K562 (cell line): ENCODE data around the gene PLK4. TPM values are rescaled to one million over a fixed set of nuclear protein-coding genes. Genes with fewer than 3 reads are reported as not detected.

Source experiments
- ERF ChIP-seq: fragments of 450-650 bp; formaldehyde crosslinking; IDR thresholded peaks from 2 replicates; pipeline ENCODE4 v1.4.0; 2020; ENCODE audit warnings: mild to moderate bottlenecking, mixed read lengths
- FOSL1 ChIP-seq: fragments of 200-800 bp; sonication (Bioruptor generic); conservative IDR thresholded peaks from 2 replicates; pipeline ENCODE4 v1.6.1; 2016; ENCODE audit warnings: missing genetic modification characterization, missing compliant biosample characterization
- GABPB2 ChIP-seq: fragments of 250-450 bp; sonication (Bioruptor Pico); conservative IDR thresholded peaks from 2 replicates; pipeline ENCODE4 v1.5.1; 2021; ENCODE audit warnings: mild to moderate bottlenecking
- JUNB ChIP-seq: fragments of 450-650 bp; formaldehyde crosslinking; conservative IDR thresholded peaks from 2 replicates; pipeline ENCODE4 v1.4.0; 2020; ENCODE audit warnings: mild to moderate bottlenecking
- KHSRP ChIP-seq: fragments of 450-650 bp; IDR thresholded peaks from 2 replicates; pipeline ENCODE4 v1.6.1; 2017
- KLF16 ChIP-seq: IDR thresholded peaks from 2 replicates; pipeline ENCODE4 v1.6.1; 2016; ENCODE audit warnings: antibody characterized with exemption
- PURB ChIP-seq: sonication (generic); formaldehyde crosslinking; IDR thresholded peaks from 2 replicates; pipeline ENCODE4 v1.9.0; 2021; ENCODE audit warnings: low read depth, mild to moderate bottlenecking, missing genetic modification reagents
- ZNF316 ChIP-seq: fragments of 450-650 bp; IDR thresholded peaks from 2 replicates; pipeline ENCODE4 v1.6.1; 2016
- polyA plus RNA-seq, 8 experiments: library from polyadenylated mRNA; depleted of rRNA in 4 of 8; stranded (reverse) in 5 of 8; unstranded in 3 of 8; fragments of >200 nt; fragmentation: Nextera tagmentation in 2 of 8; fragmentation: Illumina TruSeq in 1 of 8; extraction: Ambion mirVana in 2 of 8; extraction: Trizol in 1 of 8; gene quantifications; 2 replicates each; pipeline versions ENCODE4 v1.2.1 to v1.2.3, GENCODE V29; 2011 to 2014; ENCODE audit warnings: inconsistent platforms in 1 of 8, missing spikeins in 1 of 8
- total RNA-seq, 7 experiments: library from RNA; depleted of rRNA in 6 of 7; stranded (reverse); fragments of >200 nt in 6 of 7; fragmentation: Illumina TruSeq in 2 of 7; extraction: Trizol in 2 of 7; gene quantifications; 2 replicates each; pipeline versions ENCODE4 v1.2.1 to v1.2.3, GENCODE V29; 2011 to 2021; ENCODE audit warnings: low replicate concordance in 1 of 7
- TF ChIP-seq, protein P1 (sequence below): fragments of 150-350 bp; IDR thresholded peaks from 2 replicates; pipeline ENCODE4 v1.6.1; 2014; ENCODE audit warnings: low read depth, mild to moderate bottlenecking, low read length, borderline replicate concordance
- TF ChIP-seq, protein P2 (sequence below): sonication (generic); formaldehyde crosslinking; IDR thresholded peaks from 2 replicates; pipeline ENCODE4 v1.8.0; 2022; ENCODE audit warnings: mild to moderate bottlenecking, missing genetic modification reagents
- TF ChIP-seq, protein P3 (sequence below), 2 experiments: IDR thresholded peaks in 1 of 2; conservative IDR thresholded peaks in 1 of 2; 2 replicates each; pipeline ENCODE4 v1.6.1; 2016; ENCODE audit warnings: low read depth in 2 of 2, mild to moderate bottlenecking in 1 of 2, missing compliant biosample characterization in 1 of 2, missing genetic modification characterization in 1 of 2, moderate library complexity in 1 of 2
- TF ChIP-seq, protein P4 (sequence below): fragments of 250-450 bp; sonication (Bioruptor Pico); IDR thresholded peaks from 2 replicates; pipeline ENCODE4 v1.8.0; 2021; ENCODE audit warnings: mild to moderate bottlenecking, moderate library complexity
- TF ChIP-seq, protein P5 (sequence below): IDR thresholded peaks from 2 replicates; pipeline ENCODE4 v1.6.1; 2011; ENCODE audit warnings: borderline replicate concordance, low read depth, mild to moderate bottlenecking, moderate library complexity, low read length; ENCODE audit not compliant: insufficient read depth, poor library complexity, severe bottlenecking
- TF ChIP-seq, protein P6 (sequence below): fragments of 450-650 bp; formaldehyde crosslinking; IDR thresholded peaks from 2 replicates; pipeline ENCODE4 v1.4.0; 2020; ENCODE audit warnings: mild to moderate bottlenecking, moderate library complexity

PLK4 gene
- total and polyA plus RNA-seq, 9 of the 15 experiments (the other 6 are each of a cell fraction or from before 2014, with no cell fraction given): 16.2 to 95.3 (median 54.3) TPM

DNA sequence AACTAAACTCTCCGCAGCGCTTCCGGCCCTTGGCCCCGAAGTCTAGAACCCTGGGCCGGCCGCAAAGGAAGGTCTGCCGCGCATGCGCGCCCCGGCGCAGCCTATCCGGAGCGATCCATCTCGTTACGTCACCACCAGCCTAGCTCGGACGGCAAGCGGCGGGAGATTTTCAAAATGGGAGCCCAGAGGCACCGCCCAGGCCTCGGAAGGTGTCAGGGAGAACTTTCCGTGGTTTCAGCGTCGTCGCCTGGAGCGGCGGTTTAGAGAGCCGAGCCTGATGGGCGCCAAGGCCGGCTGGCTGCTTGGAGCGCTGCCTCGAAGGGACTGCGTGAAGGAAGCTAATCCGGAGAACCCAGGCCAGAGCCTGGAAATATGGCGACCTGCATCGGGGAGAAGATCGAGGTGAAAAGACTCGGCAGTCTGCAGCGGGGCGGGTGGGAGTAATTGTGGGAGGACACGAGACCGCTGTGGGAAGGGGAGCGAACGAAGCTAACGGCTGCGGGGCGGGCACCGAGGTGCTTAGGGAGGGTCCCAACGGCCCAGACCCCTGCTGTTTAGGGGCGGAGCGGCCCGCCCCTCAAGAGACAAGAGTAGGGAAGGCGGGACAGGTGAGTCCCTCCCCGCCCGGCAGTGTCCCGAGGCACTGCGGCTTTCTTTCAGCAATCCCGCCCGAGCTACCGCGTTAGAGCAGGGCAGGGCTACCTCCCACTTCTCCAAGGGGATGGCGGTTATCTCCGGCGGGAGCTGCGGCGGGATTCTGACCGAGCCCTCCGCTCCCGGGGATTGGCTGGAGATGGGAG lies at the start of gene PLK4 (continued):
- TF ChIP-seq, protein P1, sequence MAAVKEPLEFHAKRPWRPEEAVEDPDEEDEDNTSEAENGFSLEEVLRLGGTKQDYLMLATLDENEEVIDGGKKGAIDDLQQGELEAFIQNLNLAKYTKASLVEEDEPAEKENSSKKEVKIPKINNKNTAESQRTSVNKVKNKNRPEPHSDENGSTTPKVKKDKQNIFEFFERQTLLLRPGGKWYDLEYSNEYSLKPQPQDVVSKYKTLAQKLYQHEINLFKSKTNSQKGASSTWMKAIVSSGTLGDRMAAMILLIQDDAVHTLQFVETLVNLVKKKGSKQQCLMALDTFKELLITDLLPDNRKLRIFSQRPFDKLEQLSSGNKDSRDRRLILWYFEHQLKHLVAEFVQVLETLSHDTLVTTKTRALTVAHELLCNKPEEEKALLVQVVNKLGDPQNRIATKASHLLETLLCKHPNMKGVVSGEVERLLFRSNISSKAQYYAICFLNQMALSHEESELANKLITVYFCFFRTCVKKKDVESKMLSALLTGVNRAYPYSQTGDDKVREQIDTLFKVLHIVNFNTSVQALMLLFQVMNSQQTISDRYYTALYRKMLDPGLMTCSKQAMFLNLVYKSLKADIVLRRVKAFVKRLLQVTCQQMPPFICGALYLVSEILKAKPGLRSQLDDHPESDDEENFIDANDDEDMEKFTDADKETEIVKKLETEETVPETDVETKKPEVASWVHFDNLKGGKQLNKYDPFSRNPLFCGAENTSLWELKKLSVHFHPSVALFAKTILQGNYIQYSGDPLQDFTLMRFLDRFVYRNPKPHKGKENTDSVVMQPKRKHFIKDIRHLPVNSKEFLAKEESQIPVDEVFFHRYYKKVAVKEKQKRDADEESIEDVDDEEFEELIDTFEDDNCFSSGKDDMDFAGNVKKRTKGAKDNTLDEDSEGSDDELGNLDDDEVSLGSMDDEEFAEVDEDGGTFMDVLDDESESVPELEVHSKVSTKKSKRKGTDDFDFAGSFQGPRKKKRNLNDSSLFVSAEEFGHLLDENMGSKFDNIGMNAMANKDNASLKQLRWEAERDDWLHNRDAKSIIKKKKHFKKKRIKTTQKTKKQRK: no peak
- TF ChIP-seq, protein P2, sequence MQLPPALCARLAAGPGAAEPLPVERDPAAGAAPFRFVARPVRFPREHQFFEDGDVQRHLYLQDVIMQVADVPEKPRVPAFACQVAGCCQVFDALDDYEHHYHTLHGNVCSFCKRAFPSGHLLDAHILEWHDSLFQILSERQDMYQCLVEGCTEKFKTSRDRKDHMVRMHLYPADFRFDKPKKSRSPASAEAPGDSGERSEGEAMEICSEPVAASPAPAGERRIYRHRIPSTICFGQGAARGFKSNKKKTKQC (CRISPR knock-in tag): peak; percentile 76; the same call in 1 of the 2 replicates
- TF ChIP-seq, protein P3, sequence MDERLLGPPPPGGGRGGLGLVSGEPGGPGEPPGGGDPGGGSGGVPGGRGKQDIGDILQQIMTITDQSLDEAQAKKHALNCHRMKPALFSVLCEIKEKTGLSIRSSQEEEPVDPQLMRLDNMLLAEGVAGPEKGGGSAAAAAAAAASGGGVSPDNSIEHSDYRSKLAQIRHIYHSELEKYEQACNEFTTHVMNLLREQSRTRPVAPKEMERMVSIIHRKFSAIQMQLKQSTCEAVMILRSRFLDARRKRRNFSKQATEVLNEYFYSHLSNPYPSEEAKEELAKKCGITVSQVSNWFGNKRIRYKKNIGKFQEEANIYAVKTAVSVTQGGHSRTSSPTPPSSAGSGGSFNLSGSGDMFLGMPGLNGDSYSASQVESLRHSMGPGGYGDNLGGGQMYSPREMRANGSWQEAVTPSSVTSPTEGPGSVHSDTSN (CRISPR knock-in tag; IDR thresholded peaks at IDR 0.05; ENCODE audit: low read depth): no peak
- TF ChIP-seq, protein P3 (tag; conservative IDR thresholded peaks at IDR 0.05; ENCODE audit: low read depth): no peak
- TF ChIP-seq, protein P4, sequence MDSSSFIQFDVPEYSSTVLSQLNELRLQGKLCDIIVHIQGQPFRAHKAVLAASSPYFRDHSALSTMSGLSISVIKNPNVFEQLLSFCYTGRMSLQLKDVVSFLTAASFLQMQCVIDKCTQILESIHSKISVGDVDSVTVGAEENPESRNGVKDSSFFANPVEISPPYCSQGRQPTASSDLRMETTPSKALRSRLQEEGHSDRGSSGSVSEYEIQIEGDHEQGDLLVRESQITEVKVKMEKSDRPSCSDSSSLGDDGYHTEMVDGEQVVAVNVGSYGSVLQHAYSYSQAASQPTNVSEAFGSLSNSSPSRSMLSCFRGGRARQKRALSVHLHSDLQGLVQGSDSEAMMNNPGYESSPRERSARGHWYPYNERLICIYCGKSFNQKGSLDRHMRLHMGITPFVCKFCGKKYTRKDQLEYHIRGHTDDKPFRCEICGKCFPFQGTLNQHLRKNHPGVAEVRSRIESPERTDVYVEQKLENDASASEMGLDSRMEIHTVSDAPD (CRISPR knock-in tag): no peak
- TF ChIP-seq, protein P5, sequence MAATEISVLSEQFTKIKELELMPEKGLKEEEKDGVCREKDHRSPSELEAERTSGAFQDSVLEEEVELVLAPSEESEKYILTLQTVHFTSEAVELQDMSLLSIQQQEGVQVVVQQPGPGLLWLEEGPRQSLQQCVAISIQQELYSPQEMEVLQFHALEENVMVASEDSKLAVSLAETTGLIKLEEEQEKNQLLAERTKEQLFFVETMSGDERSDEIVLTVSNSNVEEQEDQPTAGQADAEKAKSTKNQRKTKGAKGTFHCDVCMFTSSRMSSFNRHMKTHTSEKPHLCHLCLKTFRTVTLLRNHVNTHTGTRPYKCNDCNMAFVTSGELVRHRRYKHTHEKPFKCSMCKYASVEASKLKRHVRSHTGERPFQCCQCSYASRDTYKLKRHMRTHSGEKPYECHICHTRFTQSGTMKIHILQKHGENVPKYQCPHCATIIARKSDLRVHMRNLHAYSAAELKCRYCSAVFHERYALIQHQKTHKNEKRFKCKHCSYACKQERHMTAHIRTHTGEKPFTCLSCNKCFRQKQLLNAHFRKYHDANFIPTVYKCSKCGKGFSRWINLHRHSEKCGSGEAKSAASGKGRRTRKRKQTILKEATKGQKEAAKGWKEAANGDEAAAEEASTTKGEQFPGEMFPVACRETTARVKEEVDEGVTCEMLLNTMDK: no peak
- TF ChIP-seq ZNF316 (0 out of 2 replicates have a peak, but pooled peaks have one; percentile 19), FOSL1 (no peak), GABPB2 (CRISPR knock-in tag) (no peak), ERF (CRISPR knock-in tag) (no peak), PURB (no peak), KHSRP (no peak), KLF16 (no peak), JUNB (CRISPR knock-in tag) (no peak)
- TF ChIP-seq, protein P6, sequence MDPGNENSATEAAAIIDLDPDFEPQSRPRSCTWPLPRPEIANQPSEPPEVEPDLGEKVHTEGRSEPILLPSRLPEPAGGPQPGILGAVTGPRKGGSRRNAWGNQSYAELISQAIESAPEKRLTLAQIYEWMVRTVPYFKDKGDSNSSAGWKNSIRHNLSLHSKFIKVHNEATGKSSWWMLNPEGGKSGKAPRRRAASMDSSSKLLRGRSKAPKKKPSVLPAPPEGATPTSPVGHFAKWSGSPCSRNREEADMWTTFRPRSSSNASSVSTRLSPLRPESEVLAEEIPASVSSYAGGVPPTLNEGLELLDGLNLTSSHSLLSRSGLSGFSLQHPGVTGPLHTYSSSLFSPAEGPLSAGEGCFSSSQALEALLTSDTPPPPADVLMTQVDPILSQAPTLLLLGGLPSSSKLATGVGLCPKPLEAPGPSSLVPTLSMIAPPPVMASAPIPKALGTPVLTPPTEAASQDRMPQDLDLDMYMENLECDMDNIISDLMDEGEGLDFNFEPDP (CRISPR knock-in tag): no peak
